ENCODE results near the gene ADCY3.
A peak's percentile ranks its signal among the peaks of the same experiment; 100 is the strongest.

ADCY3 gene

GRCh38 chr2:24930768-24931167, 10.7 kb upstream of the ADCY3 start:
- no peak for TF ChIP-seq CTCF (IDR thresholded peaks at IDR 0.05; ENCODE audit: control extremely low read depth, extremely low read depth, low read depth, missing control alignments)
- DNase-seq (ENCODE audit: extremely low spot score): peak; percentile 82
- ChIA-PET POLR2A (no interaction called here), CTCF (interaction anchor here (0.9 to 1.1 kb wide), 2 partner anchors 9 to 18 kb away, joined by 3 to 5 read pairs; no protein-coding TSS in a partner anchor)

- DNase-seq (ENCODE audit: extremely low spot score): no peak
- CTCF ChIA-PET: interaction anchor here (1.4 kb wide), 1 partner anchor 101 kb away, joined by 3 read pairs; no protein-coding TSS in a partner anchor
- TF ChIP-seq CTCF (IDR thresholded peaks at IDR 0.05; ENCODE audit: control extremely low read depth, extremely low read depth, low read depth, missing control alignments): no peak
Measured at GRCh38 chr2:24929230-24929629, 9.2 kb upstream of the ADCY3 start.

GRCh38 chr2:24928036-24928435, 8.0 kb upstream of the ADCY3 start:
- ChIA-PET CTCF (interaction anchor here (1.4 kb wide), 1 partner anchor 100 kb away, joined by 3 read pairs; no protein-coding TSS in a partner anchor), POLR2A (no interaction called here)
- no peak for DNase-seq (ENCODE audit: extremely low spot score)
- no peak for TF ChIP-seq CTCF (IDR thresholded peaks at IDR 0.05; ENCODE audit: control extremely low read depth, extremely low read depth, low read depth, missing control alignments)

More at GRCh38 chr2:24929230-24929629, 9.2 kb upstream of the ADCY3 start:
- POLR2A ChIA-PET: interaction anchor here (0.6 kb wide), 2 partner anchors 15 to 1082 kb away, joined by 4 to 7 read pairs; no protein-coding TSS in a partner anchor

GRCh38 chr2:24926602-24927252, 6.7 kb upstream of the ADCY3 start:
- POLR2A ChIA-PET: no interaction called here
- TF ChIP-seq CTCF (IDR thresholded peaks at IDR 0.05; ENCODE audit: control extremely low read depth, extremely low read depth, low read depth, missing control alignments): no peak
- no peak for DNase-seq (ENCODE audit: extremely low spot score)
- CTCF ChIA-PET: interaction anchor here (0.7 to 1.1 kb wide), 2 partner anchors 9 to 17 kb away, joined by 3 to 4 read pairs; no protein-coding TSS in a partner anchor

GRCh38 chr2:24926220-24926601, 6.2 kb upstream of the ADCY3 start:
- DNase-seq (ENCODE audit: extremely low spot score): no peak
- ChIA-PET POLR2A (no interaction called here), CTCF (interaction anchor here (0.7 to 1.1 kb wide), 2 partner anchors 9 to 18 kb away, joined by 3 to 4 read pairs; no protein-coding TSS in a partner anchor)
- no peak for TF ChIP-seq CTCF (IDR thresholded peaks at IDR 0.05; ENCODE audit: control extremely low read depth, extremely low read depth, low read depth, missing control alignments)

GRCh38 chr2:24925815-24926214, 5.8 kb upstream of the ADCY3 start:
- CTCF ChIA-PET: no interaction called here
- TF ChIP-seq CTCF (IDR thresholded peaks at IDR 0.05; ENCODE audit: control extremely low read depth, extremely low read depth, low read depth, missing control alignments): no peak
- DNase-seq (ENCODE audit: extremely low spot score): no peak
- POLR2A ChIA-PET: no interaction called here
